KMS-11 (cell line): ENCODE results near the gene GRIK3.

Experiments
- H2AFZ ChIP-seq: fragments of 200-600 bp; sonication (generic); 2 replicates; pipeline ENCODE4 v1.6.1; 2016; ENCODE audit warnings: antibody characterized with exemption, mixed run types, low read depth
- H3K27ac ChIP-seq: fragments of 200-600 bp; sonication (generic); 2 replicates; pipeline ENCODE4 v1.6.1; 2016; ENCODE audit warnings: mild to moderate bottlenecking, mixed run types
- H3K27me3 ChIP-seq: fragments of 200-600 bp; sonication (generic); 2 replicates; pipeline ENCODE4 v1.6.1; 2017; ENCODE audit warnings: mild to moderate bottlenecking, low read depth, mixed run types, moderate library complexity; ENCODE audit not compliant: insufficient read depth
- H3K36me3 ChIP-seq: fragments of 200-600 bp; sonication (generic); 2 replicates; pipeline ENCODE4 v1.6.1; 2017; ENCODE audit warnings: mild to moderate bottlenecking, mixed run types; ENCODE audit not compliant: insufficient read depth
- H3K4me1 ChIP-seq: fragments of 200-600 bp; sonication (generic); 2 replicates; pipeline ENCODE4 v1.6.1; 2016; ENCODE audit warnings: mild to moderate bottlenecking, low read depth, mixed run types; ENCODE audit not compliant: poor library complexity, severe bottlenecking
- H3K4me2 ChIP-seq: fragments of 200-600 bp; sonication (generic); 2 replicates; pipeline ENCODE4 v1.7.0; 2016; ENCODE audit warnings: mild to moderate bottlenecking, mixed run types
- H3K4me3 ChIP-seq: fragments of 200-600 bp; sonication (generic); IDR thresholded peaks from 2 replicates; pipeline ENCODE4 v1.6.1; 2017; ENCODE audit warnings: low read depth, low read length, mixed read lengths; ENCODE audit not compliant: insufficient read depth
- H3K79me2 ChIP-seq: fragments of 200-600 bp; sonication (generic); 2 replicates; pipeline ENCODE4 v1.6.1; 2016; ENCODE audit warnings: low read depth, mixed run types; ENCODE audit not compliant: insufficient read depth
- H3K9ac ChIP-seq: fragments of 200-600 bp; sonication (generic); 2 replicates; pipeline ENCODE4 v1.6.1; 2016; ENCODE audit warnings: mild to moderate bottlenecking, mixed run types
- H4K20me1 ChIP-seq: fragments of 200-600 bp; sonication (generic); 2 replicates; pipeline ENCODE4 v1.6.1; 2016; ENCODE audit warnings: mild to moderate bottlenecking, mixed run types; ENCODE audit not compliant: insufficient read depth
- TF ChIP-seq, protein P1 (sequence below): fragments of 200-600 bp; sonication (generic); conservative IDR thresholded peaks from 2 replicates; pipeline ENCODE4 v1.6.1; 2017; ENCODE audit warnings: low read depth, mild to moderate bottlenecking, antibody characterized with exemption, low read length, moderate library complexity, mixed read lengths

Gene GRIK3

DNA sequence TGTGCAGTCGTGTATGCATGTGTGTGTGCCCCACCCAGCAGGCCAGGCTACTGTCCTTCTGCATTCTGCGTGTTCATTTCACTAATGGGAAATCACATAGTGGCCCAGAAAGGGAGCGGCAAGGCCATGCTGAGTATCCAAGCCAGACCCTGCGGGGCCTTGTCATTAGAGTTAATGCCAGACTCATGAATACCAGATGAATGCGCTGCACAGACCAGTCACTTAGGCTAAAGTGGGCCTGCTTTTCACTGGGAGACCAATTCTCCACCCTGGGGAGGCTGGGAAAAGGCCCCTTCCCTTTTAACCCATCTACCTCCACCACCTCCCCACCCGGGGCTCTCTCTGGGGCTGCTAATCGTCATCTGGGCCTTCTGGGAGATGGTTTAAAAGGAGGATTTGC lies 17.0 kb upstream of the GRIK3 start:
- H3K79me2 ChIP-seq = no peaks in the 10 kb centered on the region
- no peaks in the 10 kb centered on the region for H3K4me1 ChIP-seq
- H2AFZ ChIP-seq = no peak overlapping the region
- H3K4me3 ChIP-seq = no peak overlapping the region
- H3K27me3 ChIP-seq = peaks cover 13% of the 10 kb centered on the region
- H3K27ac ChIP-seq = no peak overlapping the region
- no peak overlapping the region for H3K4me2 ChIP-seq
- TF ChIP-seq, protein P1, sequence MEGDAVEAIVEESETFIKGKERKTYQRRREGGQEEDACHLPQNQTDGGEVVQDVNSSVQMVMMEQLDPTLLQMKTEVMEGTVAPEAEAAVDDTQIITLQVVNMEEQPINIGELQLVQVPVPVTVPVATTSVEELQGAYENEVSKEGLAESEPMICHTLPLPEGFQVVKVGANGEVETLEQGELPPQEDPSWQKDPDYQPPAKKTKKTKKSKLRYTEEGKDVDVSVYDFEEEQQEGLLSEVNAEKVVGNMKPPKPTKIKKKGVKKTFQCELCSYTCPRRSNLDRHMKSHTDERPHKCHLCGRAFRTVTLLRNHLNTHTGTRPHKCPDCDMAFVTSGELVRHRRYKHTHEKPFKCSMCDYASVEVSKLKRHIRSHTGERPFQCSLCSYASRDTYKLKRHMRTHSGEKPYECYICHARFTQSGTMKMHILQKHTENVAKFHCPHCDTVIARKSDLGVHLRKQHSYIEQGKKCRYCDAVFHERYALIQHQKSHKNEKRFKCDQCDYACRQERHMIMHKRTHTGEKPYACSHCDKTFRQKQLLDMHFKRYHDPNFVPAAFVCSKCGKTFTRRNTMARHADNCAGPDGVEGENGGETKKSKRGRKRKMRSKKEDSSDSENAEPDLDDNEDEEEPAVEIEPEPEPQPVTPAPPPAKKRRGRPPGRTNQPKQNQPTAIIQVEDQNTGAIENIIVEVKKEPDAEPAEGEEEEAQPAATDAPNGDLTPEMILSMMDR = no peak
- no peaks in the 10 kb centered on the region for H4K20me1 ChIP-seq
- no peaks in the 10 kb centered on the region for H3K36me3 ChIP-seq
- no peak overlapping the region for H3K9ac ChIP-seq

DNA sequence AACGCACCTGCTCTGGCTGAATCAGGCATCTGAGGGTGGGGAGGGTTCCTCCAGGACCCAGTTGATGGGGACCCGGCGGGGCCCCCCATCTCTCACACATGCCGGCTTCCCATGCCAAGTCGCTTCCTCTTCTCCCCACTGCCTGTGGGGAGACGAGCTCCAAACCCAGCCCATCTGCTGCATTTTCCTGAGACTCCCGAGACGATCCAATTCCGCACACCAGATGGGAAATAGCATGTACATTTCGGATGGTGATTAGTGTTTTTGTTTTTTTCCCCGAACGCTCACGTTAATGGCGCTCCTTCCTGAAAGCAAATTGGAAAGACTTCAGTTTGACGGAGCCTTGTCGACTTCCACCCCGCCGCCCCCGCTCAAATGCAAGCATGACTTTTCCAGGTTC lies 13.2 kb upstream of the GRIK3 start:
- TF ChIP-seq, protein P1 = no peak
- H3K27ac ChIP-seq = no peak overlapping the region
- no peaks in the 10 kb centered on the region for H3K36me3 ChIP-seq
- peaks cover 21% of the 10 kb centered on the region; the same call in 1 of the 2 replicates for H3K27me3 ChIP-seq
- H3K9ac ChIP-seq = no peak overlapping the region
- no peak overlapping the region for H2AFZ ChIP-seq
- H3K4me2 ChIP-seq = no peak overlapping the region
- H3K79me2 ChIP-seq = no peaks in the 10 kb centered on the region
- H3K4me3 ChIP-seq = no peak overlapping the region
- H4K20me1 ChIP-seq = no peaks in the 10 kb centered on the region
- no peaks in the 10 kb centered on the region for H3K4me1 ChIP-seq

- no peak overlapping the region for H3K27ac ChIP-seq
- no peak overlapping the region for H3K4me2 ChIP-seq
- H3K36me3 ChIP-seq = no peaks in the 10 kb centered on the region
- no peak overlapping the region for H2AFZ ChIP-seq
- H3K27me3 ChIP-seq = peaks cover 28% of the 10 kb centered on the region; the same call in 1 of the 2 replicates
- no peak overlapping the region for H3K9ac ChIP-seq
- no peaks in the 10 kb centered on the region for H4K20me1 ChIP-seq
- H3K4me3 ChIP-seq = no peak overlapping the region
- no peaks in the 10 kb centered on the region for H3K4me1 ChIP-seq
- TF ChIP-seq, protein P1 = no peak
- H3K79me2 ChIP-seq = no peaks in the 10 kb centered on the region
Measured at GRCh38 chr1:37043101-37043500, 8.8 kb upstream of the GRIK3 start.

DNA sequence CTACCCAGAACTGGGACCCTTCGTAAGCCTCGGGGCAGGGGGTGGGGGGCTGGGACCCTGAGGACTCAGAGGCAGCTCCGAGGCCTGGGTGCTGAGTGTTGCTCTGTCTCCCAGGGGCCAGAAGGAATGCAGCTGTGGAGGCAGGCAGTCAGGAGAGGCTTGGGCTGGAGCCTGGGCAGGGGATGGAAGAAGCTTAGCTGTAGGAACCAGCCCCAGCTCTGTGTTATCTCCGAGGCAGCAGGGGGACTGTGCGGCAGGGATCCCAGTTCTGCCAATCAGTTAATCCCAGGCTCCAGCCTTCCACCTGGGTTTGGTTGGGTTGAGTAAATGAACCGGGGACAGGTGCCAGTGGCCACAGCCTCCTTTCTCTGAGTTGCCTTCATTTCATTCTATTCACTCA lies 8.2 kb upstream of the GRIK3 start:
- no peak overlapping the region for H3K4me2 ChIP-seq
- no peaks in the 10 kb centered on the region for H3K79me2 ChIP-seq
- no peak overlapping the region for H3K4me3 ChIP-seq
- H2AFZ ChIP-seq = no peak overlapping the region
- peaks cover 28% of the 10 kb centered on the region; the same call in 1 of the 2 replicates for H3K27me3 ChIP-seq
- H3K4me1 ChIP-seq = no peaks in the 10 kb centered on the region
- H3K9ac ChIP-seq = no peak overlapping the region
- H3K36me3 ChIP-seq = no peaks in the 10 kb centered on the region
- H4K20me1 ChIP-seq = no peaks in the 10 kb centered on the region
- TF ChIP-seq, protein P1 = no peak
- H3K27ac ChIP-seq = no peak overlapping the region
